Fibroblast of skin of right quadriceps (primary cell): ENCODE results near the gene DEFB123.

Source experiments
- DNase-seq: peaks from one replicate; pipeline ENCODE4 v3.0.0-alpha.2; 2013

Gene DEFB123

GRCh38 chr20:31474758-31475427, 34.5 kb downstream of the DEFB123 start, which contains the start of the genes DEFB124 and REM1:
Gene DEFB124, minus strand, starts transcription at chr20:31475127. Its CDS starts 2,114 bp downstream, at chr20:31473013.
Gene REM1, plus strand, starts transcription at chr20:31475288. Its CDS starts 1,158 bp downstream, at chr20:31476446.
- DNase-seq = no peak

DNA sequence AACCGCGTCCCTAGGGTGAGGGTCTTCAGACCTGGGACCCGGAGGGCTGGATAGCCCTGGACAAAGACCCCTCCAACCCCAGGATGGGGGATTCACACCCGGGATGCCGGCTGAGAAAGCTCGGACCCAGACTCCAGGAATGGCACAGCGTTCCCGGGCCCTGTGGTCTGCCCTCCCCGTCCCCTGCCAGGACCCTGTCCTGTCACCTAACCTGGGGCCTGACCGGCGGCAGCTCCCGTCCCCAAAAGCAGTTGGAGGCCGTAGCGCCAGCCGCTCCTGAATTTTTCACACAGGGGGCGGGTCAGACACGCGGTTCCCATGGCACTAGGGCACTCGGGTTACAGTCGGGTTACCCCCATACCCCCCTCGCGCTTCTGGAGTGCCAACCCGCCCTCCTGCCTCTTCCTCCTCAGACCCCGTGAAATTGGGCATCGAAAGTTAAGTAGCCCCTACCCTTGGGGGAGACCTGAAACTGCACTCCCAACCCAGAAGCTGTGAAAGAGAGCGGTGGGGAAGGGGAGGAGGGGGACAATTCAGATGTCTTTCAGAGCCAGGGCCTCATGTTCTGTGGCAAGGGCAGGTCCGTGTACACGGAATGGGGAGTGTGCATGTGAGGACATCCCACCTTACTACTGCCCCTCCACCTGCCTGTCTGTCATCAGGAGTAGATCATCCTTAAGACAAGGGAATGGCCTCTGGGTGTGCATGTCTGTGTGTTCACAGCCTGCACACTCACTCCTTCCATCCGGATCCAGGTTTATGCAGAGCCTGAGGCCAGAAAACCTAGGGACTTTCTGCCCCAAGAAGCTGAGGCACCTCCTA, 35.3 kb downstream of the DEFB123 start:
- DNase-seq = no peak

DNA sequence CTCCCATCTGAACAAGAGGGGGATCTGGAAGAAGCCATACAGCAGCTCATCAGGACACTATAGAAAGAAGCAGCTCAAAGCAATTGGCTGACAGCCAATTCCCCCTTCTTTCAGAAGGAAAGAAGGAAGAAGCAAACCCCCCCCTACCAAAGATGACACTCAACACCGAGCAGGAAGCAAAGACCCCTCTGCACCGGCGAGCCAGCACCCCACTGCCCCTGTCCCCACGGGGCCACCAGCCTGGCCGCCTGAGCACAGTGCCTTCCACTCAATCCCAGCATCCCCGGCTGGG, 35.8 kb downstream of the DEFB123 start:
- DNase-seq = no peak

- no peak for DNase-seq
Observed at GRCh38 chr20:31476643-31477215, 36.3 kb downstream of the DEFB123 start.

DNA sequence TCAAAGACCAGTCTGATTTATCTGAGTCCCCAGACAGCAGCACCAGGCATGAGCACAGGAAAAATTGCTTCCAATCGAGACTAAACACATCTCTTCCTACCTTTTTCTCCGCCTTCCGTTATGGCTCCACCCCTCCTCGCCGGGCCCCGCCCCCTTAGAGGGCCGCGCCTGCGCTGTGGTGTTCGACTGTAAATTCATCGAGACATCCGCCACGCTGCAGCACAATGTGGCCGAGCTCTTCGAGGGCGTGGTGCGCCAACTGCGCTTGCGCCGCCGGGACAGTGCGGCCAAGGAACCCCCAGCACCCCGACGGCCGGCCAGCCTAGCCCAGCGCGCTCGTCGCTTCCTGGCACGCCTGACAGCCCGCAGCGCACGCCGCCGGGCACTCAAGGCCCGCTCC, 43.6 kb downstream of the DEFB123 start:
- peak; percentile 19 for DNase-seq

- peak; percentile 75 for DNase-seq
Observed at GRCh38 chr20:31485450-31486339, 45.3 kb downstream of the DEFB123 start.

GRCh38 chr20:31488115-31488514, 47.7 kb downstream of the DEFB123 start:
- no peak for DNase-seq

DNA sequence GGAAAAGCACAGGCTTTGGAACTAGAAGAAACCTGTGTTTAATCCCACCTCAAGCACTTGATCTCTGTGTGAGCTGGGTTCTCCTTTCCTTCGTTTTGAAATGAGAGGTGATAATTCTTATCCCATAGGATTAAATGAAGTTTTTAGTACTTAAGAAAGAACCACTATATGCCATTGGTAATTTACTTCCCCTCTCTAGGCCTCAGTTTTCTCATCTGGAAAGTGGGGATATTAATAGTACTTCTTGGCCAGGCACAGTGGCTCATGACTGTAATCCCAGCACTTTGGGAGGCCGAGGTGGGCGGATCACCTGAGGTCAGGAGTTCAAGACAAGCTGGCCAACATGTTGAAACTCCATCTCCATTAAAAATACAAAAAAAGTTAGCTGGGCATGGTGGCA, 48.7 kb downstream of the DEFB123 start:
- DNase-seq = no peak

GRCh38 chr20:31490752-31491151, 50.3 kb downstream of the DEFB123 start:
- no peak for DNase-seq

- DNase-seq = peak; percentile 44
Observed at GRCh38 chr20:31494131-31494530, 53.7 kb downstream of the DEFB123 start.

DNA sequence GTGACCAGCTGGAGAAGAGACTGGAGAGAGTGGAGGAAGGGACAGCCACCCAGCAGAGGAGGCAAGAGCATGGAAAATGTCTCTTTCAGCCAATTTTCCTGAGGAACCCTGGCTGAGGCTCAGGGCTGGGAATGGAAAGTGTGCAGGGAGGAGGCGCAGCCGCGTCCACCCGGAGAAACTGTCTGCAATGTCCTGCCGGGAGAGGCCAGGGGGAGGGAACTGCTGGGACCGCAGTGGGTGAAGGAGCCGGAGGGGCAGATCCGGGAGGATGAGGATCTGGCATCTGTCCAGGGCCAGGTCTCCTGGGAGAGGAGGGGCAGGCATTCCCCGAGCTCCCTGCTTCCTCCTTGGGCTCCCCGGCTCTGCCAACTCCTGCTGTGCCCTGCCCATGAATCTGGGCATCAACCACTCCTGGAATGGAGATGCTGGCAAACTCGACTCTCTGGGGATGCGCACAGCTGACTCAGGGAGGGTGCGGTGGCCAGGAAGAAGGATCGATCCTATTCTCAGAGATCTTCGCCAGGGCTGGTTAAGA, 56.4 kb downstream of the DEFB123 start:
- peak; percentile 25 for DNase-seq

DNA sequence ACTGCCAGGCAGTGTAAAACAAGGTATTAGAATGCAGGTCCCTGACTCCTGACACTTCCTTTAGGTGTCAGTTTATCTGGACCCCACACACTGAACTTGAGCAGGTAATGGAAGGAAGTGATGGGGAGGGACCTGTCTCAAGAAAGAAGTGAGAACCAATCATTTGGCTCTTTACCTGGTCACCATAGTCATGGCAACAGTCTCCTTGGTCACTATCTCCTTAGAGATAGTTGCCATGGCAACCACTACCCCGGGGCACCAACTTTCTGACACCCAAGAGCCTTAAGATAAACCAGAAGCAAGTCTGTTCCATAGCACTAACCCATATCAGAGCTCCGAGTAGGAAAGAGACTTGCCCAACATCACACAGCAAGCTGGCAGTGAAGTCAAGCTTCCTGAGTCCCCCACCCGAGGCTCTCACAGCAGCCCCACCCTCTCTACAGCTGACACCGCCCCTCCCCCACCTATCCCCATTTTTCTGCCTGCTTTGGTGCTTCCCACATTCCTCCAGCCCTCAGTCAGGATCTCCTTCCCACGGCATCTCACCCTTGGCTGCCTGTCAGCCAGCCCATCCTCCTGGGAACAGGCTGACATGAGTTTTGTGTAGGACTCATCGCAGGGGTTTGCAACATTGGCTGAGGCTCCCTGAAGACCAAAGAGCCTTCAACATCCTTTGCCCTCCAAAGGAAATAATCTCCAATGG, 57.6 kb downstream of the DEFB123 start:
- DNase-seq = peak; percentile 87
